Activated naive CD8-positive, alpha-beta T cell treated with anti-CD3 and anti-CD28 coated beads, Interleukin-2, amount 50 U/mL, for 16 hours (primary cell): ENCODE results near the gene RAVER2.
"Not testable (repeated sequence)": the region's sequence is repeated elsewhere in the genome, so short reads cannot be mapped to it uniquely, and the experiment has no call there.

Experiments
- DNase-seq: peaks from one replicate; pipeline ENCODE4 v3.0.0-alpha.2; 2020; ENCODE audit warnings: low read depth, low spot score

Gene RAVER2

GRCh38 chr1:64748706-64749105 is 3.8 kb downstream of the RAVER2 start:
- DNase-seq: no peak

DNA sequence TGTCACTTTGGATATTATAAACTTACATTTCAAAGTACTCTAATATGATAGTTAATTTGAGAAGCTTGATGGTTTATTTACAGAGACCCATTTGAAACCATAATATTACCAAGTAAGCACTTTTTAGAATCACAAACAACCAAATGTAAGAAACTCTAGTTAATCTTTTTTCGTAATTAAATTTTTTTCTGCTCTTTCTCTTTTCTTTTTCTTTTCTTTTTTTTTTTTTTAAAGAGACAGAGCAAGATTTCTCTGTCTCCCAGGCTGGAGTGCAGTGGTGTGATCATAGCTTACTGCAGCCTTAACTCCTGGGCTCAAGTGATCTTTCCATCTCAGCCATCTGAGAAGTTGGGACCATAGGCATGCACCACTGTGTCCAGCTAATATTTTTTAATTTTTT is 5.2 kb downstream of the RAVER2 start:
- DNase-seq: no peak

DNA sequence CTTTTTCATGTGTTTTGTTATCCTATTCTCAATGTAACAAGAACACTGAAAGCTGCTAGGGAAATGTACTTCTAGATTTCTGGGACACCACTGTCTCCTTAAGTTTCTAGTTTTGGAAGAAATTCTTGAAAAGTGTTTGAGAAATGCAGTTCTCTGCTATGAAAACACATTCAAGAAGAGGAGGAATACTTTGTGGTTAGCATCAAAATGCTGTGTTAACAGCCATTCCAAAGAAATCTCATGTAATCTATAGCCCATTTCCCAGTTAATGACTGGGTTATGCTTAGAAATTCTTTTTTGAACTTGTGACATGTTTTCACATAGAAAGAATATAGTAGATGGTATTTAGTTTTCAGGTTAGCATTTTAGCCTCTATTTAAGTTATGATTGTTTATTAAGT is 6.0 kb downstream of the RAVER2 start:
- no peak for DNase-seq

DNA sequence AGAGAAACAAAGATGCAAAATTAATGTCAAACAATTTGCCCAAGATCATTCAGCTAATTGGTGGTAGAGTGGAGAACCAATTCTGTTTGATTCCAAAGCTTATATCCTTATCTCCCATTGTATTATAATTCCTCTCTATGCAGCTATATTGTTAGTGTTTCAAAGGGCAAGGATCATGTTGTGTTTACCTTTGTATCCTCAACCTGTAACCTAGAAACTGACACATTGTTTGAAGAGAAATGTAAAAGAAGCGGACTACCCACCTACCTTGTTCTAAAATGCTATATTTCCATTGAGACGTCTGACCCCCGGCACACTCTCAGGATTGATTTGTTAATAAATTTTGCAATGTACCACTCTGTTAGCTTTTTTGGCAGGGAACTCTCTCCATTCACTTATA is 9.3 kb downstream of the RAVER2 start:
- DNase-seq: no peak

DNA sequence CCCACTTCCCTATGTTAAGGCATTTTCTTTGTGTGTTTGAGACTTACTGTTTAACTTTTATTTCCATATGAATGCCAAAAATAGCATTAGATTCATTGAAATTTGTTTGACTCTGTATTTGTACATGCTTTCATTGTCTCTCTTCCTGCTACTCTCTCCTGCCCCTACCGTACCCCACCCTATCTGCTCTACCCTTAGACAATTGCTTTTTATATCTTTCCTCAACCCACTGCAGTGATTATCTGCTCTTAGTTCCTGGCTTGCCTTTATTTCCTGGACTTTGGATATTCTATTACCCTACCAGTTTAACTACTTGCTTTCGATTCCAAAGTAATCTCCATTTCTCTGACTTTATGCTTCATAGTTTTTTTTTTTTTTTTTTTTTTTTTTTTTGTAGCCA is 10.5 kb downstream of the RAVER2 start:
- no peak for DNase-seq

DNA sequence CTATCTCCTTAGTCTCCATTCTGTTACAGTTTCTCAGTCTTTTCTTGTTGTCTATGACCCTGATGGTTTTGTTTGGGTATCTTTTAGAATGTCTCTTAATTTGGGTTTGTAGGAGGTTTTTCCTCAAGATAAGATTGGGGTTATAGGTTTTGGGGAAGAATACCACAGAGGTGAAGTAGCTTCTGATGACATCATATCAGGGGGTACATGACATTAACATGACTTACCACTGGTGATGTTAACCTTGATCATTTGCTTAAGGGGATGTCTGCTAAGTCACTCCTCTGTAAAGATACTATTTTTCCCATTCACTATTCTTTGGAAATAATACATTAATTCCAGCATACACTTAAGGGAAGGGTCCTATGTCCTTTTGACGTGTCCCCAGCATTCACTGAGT is 11.9 kb downstream of the RAVER2 start:
- DNase-seq: no peak

DNA sequence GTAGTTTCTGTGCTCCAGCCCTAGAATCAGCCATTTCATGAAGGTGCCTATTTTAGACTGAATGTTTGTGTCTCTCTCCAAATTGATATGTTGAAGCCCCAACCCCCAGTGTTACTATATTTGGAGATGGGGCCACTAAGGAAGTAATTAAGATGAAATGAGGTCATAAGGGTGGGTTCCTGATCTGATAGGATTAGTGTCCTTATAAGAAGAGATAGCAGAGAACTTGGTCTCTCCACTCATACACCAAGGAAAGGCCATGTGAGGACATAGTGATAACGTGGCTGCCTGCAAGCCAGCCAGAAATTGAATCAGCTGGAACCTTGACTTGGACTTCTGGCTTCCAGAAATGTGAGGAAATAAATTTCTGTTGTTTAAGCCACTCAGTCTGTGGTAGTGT is 12.3 kb downstream of the RAVER2 start:
- DNase-seq: no peak

GRCh38 chr1:64758233-64758632 is 13.4 kb downstream of the RAVER2 start:
- no peak for DNase-seq

DNA sequence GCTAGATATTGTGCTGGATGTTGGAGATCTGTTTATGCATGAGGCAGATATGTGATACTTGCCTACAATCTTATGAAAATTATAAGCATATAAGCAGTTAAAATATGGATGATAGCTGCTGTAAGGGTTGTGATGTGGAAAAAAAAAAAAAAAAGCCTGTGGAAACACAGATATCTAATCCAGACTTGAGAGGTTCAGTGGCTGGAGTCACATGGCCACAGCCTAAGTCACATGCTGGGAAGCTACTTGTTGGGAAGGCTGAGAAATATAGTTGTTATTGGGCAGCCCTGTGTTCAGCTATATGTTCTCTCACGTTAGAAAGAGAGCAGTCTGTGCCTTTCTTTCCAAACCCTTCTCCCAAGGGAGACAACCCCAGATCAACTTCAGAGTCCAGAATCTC is 15.1 kb downstream of the RAVER2 start:
- no peak for DNase-seq

- no peak for DNase-seq
Observed at GRCh38 chr1:64765012-64765411, 20.1 kb downstream of the RAVER2 start.

DNA sequence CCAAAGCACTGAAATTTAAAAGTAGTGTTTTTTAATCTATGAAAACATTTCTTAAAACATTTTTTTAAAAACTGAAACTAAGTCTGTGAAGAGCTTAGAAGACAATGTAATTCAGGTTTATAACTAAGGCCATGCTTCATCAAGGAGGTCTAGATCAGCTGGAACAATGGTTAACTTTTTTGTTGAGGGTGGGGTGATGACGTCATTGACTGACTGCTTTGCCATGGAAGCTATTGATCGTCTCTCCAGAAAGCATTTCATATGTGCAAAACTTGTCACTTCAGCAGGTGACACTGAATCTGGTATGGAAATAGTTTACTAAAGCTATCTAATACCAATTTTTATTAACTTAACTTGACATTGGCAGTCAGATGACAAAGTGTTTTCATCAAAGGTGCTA is 21.0 kb downstream of the RAVER2 start:
- no peak for DNase-seq

DNA sequence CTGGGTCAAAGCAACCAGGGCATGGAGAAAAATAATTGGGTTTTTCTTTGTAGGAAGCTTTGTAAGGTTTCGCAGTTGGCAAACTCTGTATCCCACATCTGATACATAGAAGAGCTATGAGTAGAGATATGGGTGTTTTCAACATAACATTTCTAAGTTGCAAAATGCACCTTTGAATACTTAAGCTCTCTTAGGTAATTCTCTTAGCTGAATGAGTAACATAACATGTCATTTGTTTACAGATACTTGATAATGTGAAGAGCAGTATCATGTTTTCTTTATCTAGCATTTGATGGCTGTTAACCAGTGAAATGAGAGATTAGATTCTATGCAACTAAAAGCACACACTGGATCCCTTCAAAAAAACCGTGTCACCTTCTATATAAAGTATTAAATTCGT is 21.6 kb downstream of the RAVER2 start:
- no peak for DNase-seq

- no peak for DNase-seq
Observed at GRCh38 chr1:64769482-64769881, 24.6 kb downstream of the RAVER2 start.

DNA sequence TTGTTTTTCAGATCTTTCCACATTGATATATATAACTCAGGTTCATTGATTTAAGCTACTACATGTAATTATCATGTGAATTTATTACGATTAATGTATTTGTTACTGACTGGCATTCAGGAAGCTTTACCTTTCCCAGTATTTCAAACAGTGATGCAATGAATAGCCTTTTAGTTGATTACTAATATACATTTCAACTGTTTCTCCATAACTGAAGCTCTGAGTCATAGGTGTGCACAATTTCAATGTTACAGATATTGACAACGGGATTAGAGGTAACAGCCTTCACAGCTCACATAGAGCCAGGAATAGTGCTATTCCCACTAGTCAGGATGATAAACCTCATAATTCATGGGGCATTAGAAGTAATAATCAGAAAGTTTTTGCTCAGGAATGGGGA is 25.1 kb downstream of the RAVER2 start:
- DNase-seq: no peak

- DNase-seq: not testable (repeated sequence)
Observed at GRCh38 chr1:64773306-64773705, 28.4 kb downstream of the RAVER2 start.

- DNase-seq: no peak
Observed at GRCh38 chr1:64775113-64775512, 30.2 kb downstream of the RAVER2 start.

DNA sequence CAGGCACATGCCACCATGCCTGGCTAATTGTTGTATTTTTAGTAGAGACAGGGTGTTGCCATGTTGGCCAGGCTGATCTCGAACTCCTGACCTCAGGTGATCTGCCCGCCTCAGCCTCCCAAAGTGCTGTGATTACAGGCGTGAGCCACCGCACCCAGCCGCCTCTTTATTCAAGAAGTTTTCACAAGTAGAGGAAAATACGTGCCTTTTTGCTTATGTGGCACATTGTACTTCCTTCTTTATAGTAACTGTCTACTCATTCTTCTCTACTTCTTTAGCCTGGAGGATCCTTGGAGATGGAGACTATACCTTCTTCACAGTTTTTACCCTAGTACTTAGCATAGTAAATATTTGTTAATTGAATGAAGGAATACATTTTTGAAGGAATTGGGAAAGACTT is 37.2 kb downstream of the RAVER2 start:
- not testable (repeated sequence) for DNase-seq

- DNase-seq: not testable (repeated sequence)
Observed at GRCh38 chr1:64782848-64783247, 38.0 kb downstream of the RAVER2 start.

DNA sequence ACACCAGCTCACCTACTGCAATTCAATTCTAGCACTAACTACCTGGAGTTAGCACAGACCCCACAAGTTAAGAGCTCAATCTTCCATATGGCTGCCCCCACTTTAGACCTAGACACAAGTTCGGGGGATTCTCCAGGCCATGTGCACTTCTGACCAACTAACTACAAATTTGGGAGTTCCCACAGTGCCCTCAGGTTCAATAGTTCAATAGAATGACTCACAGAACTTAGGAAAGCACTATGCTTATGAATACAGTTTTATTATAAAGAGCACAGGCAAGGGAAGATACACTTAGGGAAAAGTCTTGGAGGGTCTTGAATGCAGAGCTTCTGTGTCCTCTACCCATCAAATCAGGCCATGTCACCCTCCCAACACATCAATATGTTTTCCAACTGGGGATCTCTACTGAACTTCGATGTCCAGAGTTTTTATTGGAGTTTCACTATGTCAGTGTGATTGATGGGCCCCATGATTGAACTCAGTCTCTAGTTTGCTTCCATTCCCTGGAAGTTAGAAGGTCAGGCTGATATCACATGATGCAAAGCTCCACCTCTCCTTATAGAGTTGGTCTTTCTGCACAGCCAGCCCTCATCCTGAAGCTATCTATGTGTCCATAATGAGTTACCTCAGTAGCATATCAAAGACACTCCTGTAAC is 46.1 kb downstream of the RAVER2 start:
- DNase-seq: no peak

DNA sequence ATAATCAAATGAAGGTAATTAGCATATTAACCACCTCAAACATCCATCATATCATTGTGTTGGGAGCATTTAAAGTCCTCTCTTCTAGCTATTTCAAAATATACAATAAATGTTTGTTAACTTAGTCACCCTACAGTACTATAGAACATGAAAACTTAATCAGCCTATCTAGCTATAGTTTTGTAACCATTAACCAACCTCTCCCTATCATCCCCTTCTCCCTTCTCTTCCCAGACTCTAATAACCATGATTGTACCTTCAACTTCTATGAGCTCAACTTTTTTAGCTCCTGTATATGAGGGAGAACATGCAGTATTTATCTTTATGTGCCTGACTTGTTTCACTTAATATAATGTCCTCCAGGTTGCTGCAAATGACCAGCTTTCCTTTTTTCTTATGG is 54.0 kb downstream of the RAVER2 start:
- DNase-seq: no peak

DNA sequence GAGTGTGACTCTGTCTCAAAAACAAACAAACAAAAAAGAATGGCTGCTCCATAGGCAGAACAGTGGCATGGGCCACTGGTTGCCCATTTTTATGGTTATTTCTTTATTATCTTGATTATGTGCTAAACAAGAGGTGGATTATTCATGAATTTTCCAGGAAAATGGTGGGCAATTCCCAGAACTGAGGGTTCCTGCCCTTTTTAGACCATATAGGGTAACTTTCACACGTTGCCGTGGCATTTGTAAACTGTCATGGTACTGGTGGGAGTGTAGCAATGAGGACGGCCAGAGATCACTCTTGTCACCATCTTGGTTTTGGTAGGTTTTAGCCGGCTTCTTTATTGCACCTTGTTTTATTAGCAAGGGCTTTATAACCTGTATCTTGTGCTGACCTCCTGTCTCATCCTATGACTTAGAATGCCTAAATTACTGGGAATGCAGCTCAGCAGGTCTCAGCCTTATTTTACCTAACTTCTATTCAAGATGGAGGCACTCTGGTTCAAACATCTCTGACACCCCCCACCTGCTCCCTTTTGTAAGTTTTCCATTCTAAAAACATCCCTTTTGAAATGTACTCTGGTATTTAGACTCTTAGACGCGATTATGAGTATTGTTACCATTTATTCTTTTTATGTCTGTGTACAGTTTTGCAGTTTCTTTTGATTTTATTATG is 57.1 kb downstream of the RAVER2 start:
- no peak for DNase-seq

GRCh38 chr1:64809309-64809708 is 64.4 kb downstream of the RAVER2 start:
- DNase-seq: no peak

DNA sequence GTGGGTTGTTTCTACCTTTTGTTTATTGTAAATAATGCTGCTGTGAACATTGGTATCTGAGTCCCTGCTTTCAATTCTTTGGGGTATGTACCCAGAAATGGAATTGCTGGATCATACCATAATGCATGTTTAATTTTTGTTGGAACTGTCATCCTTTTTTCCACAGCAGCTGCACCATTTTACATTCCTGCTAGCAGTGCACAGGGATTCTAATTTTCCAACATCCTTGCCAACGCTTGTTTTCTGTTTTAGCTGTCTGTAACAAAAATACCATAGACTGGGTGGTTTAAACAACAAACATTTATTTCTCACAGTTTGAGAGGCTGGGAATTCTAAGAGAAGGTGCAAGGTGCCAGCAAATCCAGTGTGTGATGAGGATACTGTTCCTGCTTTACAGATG is 65.1 kb downstream of the RAVER2 start:
- DNase-seq: no peak

GRCh38 chr1:64811131-64811530 is 66.3 kb downstream of the RAVER2 start:
- no peak for DNase-seq
